GM04503 (cell line): ENCODE data around the gene CST7.
"Not testable (repeated sequence)": the region's sequence is repeated elsewhere in the genome, so short reads cannot be mapped to it uniquely, and the experiment has no call there.

Experiments
- DNase-seq: peaks from one replicate; pipeline ENCODE4 v3.0.0-alpha.2; 2012; ENCODE audit warnings: low read depth

Gene CST7

DNA sequence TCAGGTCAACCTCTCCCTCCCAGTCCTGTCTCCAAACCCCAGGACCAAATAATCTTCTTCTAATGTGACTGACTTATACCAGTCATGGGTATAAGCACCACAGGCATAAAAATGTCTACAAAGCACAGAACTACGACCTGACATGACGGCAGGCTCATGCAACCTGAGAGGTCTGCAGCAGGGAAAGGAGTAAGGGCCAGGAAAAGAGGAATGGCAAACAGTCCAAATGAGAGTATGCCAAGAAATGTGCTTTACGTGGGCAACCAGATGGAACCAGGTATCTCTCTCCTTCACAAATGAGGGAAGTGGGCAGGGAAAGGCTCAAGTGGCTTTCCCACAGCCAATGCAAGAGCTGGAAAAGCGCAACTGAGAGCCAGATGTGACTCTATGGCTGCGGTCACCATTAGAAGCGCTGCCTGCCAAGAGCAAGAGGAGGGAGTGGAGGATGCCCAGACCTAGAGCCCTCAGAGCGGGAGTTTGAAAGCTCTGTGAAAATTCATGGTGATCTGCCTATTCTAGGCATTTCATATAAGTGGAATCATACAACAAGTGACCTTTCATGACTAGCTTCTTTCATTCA lies 37.5 kb downstream of the CST7 start:
- no peak for DNase-seq

DNA sequence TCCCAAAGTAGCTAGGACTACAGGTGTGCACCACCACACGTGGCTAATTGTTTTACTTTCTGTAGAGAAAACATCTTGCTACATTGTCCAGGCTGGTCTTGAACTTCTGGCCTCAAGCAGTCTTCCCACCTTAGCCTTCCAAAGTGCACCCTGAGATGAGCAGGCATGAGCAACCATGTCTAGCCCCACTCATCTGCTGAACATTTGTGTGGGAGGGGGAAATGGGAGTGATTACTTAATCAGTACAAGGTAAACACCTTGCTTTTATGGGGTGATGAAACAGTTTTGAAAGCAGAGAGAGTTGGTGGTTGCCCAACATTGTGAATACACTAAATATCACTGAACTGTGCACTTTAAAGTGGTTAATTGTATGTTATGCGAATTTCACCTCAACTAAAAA lies 38.2 kb downstream of the CST7 start:
- DNase-seq = no peak

DNA sequence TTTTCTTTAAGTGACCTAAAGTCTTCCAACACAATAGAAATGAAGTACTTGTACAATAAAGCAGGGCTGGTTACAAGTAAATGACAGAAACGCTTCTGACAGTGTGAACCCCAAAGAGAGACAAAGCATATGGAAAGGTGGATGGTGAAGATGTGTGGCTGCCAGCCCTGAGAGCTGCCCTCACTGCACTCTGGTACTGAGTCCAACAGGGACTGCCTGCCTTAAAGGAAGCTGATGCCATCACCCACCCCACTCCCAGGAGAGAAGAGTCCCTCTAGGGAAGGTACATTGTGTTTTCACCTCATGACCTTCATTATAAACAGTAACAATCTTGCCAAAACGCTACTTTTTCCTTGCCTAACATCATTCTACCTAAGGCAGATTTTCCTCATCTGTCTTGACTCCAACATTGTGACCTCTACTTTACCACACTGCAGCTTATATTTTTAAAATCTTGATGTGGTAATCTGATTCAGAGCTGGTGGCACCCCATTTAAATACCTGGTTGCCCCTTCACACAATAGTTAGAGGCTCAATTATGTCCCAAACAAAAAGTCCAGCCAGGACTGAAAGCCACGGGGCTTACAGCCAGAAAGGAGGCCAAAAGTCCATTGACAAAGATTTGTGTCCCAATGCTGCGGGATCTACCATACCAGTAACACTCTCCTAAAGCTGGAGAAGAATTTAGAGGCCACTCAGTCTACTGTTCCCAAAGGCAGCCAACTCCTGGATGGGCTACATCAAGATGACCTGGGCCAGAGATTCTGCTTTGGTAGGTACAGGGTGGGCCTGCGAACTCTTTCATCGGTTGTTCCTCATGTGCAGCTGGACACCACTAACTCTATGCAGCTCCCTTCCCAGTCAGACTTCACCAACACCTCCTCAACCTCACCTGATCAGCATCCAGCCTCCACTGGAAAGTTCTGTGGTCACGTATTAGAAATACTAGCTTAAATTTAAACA lies 39.1 kb downstream of the CST7 start:
- no peak for DNase-seq

DNA sequence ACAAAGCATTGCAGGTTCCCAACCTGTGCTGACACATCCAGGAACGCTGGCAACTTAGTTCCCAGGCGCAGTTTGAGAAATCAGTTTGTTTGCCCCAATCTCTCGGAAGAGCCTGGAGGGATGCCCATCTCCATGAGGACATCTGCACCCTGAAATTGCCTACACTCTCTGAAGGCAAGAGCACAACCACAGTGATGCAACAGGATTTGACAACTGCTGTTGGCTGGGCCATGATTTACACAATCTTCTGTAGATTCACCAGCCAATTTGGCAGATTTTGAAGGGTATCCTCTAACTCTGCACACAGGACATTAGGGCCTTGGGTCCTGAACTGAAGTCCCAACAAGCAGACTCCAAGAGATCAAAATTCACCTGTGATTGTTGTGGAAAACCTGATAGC lies 40.1 kb downstream of the CST7 start:
- no peak for DNase-seq

DNA sequence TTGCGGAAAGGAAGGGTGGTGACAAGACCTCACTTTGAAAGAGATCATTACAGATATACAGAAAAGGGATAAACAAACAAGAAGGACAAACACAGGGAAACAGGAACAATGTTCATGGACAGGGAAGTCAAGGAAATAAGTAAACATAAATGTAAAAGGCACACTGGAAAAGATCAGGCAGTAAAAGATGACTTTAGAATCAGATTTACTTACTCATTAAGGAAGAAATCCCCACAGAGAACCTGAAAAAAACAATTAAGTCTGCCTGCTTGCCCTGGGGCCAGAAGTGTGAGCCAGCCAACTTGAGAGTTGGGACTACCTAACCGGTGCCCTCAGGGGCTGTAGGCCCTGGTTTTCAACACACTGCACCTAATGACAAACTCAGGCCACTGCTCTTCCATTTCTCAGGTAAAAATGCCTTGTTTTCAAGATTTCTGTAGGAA lies 41.8 kb downstream of the CST7 start:
- DNase-seq = no peak

DNA sequence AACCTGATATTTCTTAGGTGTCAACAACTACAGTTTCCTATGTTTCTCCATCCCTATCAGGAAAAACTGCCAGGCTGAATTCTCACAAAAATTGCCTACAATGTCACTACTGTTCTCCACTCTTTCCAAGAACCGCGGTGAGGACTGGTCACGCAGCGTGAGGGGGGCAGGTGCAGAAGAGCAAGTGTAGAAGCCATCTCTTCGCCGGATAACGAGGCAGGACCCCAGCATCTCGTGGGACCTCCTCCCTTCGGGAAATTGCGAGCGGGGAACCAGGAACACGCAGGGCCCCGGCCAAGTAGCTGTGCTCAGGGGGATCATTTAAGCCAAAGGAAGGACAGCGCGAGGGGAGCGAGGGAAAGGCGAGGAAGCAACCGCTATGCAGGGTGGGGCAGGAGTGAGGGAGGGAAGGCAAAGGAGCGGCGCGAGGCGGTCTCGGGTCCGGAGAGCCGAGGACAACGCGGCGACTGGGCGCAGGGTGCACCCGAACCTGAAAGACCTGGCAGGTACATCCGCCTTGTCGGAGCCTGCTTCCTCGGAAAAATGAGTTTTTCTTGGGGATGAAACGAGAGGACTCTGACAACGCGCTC lies 42.9 kb downstream of the CST7 start:
- no peak for DNase-seq

- peak; percentile 55 for DNase-seq
These were observed 43.6 kb downstream of the CST7 start, which contains the start of gene APMAP for GRCh38 chr20:24992487-24993205. Gene APMAP, minus strand, starts transcription at chr20:24992751. Its CDS starts 63 bp downstream, at chr20:24992688.

GRCh38 chr20:24993337-24994185 lies 44.5 kb downstream of the CST7 start:
- no peak for DNase-seq

DNA sequence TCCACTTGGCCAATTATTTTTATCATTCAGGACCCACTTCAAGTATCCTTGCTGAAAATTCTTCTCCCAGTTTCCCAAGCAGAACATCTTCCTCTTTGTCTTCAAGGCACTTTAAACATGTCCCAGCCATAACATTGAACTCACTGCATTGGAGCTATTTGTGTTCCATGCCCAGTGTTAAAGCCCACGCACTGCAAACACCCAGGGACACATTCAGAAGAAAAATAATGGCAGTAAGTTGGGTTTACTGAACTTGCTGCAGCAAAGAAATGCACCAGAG lies 45.1 kb downstream of the CST7 start:
- DNase-seq = no peak

DNA sequence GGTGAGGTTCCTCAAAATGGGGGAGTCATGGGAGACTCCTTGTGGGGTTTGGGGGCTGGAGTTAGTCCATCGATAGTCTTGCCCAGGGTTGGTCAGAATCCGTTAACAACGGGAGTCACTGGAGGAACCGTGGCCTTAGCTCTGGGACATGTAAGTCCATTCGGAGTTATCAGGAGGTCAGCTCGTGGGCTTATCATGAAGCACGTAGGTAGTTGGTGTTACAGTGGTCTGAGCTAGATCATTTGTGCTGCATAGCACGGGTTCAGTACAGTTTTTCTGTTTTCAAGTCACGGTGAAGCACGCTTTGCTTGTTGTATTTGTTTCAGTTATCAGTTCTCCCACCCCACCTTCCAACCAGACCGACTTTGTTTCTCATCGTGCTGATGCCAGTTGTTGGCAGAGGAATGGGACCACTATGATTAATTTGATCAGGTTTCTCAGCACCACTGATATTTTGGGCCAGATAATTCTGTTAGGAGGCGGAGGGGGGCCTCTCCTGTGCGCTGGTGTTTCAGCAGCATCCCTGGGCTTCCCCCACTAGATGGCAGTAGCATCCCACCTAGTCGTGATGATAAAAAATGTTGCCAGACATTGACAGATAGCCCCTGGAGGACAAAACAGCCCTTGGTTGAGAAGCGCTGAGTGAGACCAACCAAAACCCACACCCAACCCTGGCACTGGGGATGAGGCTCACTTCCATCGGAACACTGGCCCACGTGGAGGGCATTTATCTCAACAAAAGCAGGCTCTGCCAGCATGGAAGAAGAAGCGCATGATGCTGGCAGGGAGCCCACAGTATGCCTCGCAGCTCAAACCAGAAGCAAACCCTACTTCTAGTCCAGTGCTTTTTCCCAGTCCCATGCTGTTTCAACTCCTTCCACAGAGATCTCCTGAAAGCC lies 45.6 kb downstream of the CST7 start:
- DNase-seq = no peak

DNA sequence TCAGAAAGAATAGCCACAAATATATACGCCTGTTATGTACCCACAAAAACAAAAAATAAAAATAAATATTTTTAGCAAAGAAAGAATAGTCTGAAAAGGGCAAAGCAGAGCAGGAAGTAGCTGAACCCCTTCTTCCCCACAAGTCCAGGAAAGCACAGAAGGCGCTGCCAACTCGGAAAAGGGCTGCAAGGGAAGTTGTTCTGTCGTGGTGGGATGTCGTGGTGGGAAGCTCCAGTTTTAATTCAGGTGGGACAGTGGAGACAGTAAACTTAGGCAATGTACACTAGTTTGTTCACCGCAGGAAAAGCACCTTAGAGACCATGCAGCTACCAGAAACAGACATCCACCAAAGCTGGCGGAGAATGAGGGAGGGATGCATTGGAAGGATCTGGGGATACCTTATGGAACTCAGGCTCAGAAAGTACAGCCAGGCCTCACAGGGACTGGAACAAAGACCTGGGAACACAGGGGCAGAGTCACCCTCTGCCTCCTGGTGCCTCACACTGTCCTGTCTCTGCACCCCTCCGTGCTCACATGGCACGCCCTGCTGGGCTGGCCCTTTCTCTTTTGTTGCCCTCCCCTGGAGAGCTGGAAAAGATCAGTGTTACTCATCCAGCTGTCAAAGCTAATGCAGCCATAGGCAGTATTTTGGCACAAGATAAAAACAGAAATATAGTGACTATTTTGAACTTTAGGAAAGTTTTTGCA lies 46.8 kb downstream of the CST7 start:
- DNase-seq = no peak

DNA sequence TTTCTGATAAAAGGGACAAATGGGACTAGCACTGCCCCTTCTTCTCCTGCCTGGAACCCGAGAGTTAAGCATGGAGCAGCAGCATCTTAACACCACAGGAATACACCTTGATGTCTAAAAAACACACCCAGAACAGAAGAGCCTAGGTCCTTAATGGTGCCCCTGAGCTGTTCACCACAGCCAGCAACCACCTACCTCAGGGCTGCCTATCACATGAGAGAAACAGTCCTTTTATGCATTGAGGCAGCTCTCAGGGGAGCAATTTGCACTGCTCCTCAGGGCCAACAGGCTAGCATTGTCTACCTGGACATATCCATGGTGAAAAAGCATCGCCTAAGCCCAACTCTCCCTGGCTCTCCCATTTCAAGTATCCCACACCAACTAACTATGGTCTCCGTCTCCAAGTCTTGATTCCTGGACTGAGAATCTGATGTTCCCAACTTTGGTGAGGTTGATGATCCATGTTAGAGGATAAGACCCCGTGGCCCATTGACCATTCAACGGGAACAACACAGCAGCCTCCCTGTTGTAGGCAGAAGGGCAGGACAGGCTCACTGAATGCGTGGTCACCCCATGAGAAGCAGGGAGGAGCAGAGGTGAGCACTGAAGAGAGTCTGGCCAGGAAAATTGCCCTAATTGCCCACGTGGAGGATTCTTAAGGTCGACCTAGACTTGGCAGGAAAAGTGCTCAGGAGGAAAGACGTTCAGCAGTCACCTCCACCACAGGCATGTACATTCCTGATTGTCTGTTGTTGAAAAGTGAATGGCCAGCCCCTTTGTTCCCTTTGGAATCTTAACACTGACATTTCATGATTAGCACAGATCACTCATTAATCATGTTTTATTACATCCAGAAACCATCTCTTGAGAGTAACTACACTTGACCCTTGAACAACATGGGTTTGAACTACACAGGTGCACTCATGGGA lies 47.6 kb downstream of the CST7 start:
- DNase-seq = no peak

GRCh38 chr20:24998121-24998520 lies 49.1 kb downstream of the CST7 start:
- DNase-seq = no peak

GRCh38 chr20:24998631-24999445 lies 49.8 kb downstream of the CST7 start:
- no peak for DNase-seq

DNA sequence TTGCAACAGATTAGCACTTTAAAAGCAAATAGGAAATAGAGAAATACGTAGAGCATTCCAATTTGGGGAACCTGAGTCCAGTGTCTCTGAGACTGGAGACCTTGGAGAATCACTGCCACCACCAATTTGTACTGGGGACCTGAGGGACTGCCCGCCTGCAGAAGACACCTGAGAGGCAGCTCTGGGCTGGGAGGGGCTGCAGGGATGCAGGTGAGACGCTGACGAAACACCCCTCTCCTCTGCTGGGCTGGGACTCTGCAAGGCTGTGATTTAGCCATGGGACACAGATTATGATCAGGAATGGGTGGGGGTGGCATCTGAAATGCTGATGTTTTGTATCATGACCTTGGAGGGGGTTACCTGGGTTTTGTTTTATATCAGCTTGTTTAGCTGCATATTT lies 50.5 kb downstream of the CST7 start:
- DNase-seq = no peak

DNA sequence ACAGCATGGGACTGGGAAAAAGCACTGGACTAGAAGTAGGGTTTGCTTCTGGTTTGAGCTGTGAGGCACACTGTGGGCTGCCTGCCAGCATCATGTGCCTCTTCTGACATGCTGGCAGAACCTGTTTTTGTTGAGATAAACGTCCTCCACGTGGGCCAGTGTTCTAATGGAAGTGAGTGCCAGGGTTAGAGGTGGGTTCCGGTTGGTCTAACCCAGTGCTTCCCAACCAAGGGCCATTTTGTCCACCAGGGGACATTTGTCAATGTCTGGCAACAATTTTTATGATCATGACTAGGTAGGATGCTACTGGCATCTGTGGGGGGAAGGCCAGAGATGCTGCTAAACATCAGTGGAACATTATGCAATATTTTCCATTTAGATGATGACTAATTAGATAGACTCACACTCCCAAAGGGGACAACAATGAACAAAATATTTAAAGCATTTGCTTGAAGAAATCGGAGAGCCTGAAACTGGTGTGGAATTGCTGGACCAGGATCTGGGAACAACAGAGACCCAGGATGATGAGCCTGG lies 51.3 kb downstream of the CST7 start:
- DNase-seq = peak; percentile 96

- DNase-seq = not testable (repeated sequence)
These were observed 52.3 kb downstream of the CST7 start for GRCh38 chr20:25001323-25001722.

GRCh38 chr20:25003002-25003401 lies 53.9 kb downstream of the CST7 start:
- no peak for DNase-seq
